CD14-positive monocyte (primary cell): ENCODE data around the gene FGF5. TPM values are rescaled to one million over a fixed set of nuclear protein-coding genes. Genes with fewer than 3 reads are reported as not detected.

Experiments
- DNase-seq, 3 donors: peaks; one replicate each; pipeline ENCODE4 v3.0.0-alpha.2; 2011 to 2022
- H2AFZ ChIP-seq: 2 replicates; pipeline ENCODE4 v1.6.0; 2012; ENCODE audit warnings: mild to moderate bottlenecking, low read depth, low read length, inconsistent platforms; ENCODE audit not compliant: insufficient read depth, poor library complexity, severe bottlenecking
- H3K27ac ChIP-seq, 2 donors: 1 replicate in 1 of 2; 2 replicates in 1 of 2; pipeline ENCODE4 v1.5.1; 2012 to 2013; ENCODE audit warnings: low read length in 2 of 2, control low read depth in 1 of 2, inconsistent platforms in 1 of 2, low read depth in 1 of 2, mild to moderate bottlenecking in 1 of 2
- H3K27me3 ChIP-seq, 2 donors: one replicate each; pipeline versions ENCODE4 v1.6.0 to v1.6.1; 2011 to 2013; ENCODE audit warnings: low read length in 2 of 2; ENCODE audit not compliant: control insufficient read depth in 2 of 2, insufficient read depth in 2 of 2
- H3K36me3 ChIP-seq, 2 donors: replicated peaks in 1 of 2; 1 replicate in 1 of 2; 2 replicates in 1 of 2; pipeline versions ENCODE4 v1.5.1 to v1.6.1; 2012 to 2013; ENCODE audit warnings: low read length in 2 of 2, control low read depth in 1 of 2, inconsistent platforms in 1 of 2, mild to moderate bottlenecking in 1 of 2; ENCODE audit not compliant: insufficient read depth in 2 of 2, control insufficient read depth in 1 of 2
- H3K4me1 ChIP-seq, 2 donors: 1 replicate in 1 of 2; 2 replicates in 1 of 2; pipeline versions ENCODE4 v1.5.1 to v1.6.1; 2012 to 2013; ENCODE audit warnings: low read length in 2 of 2, control low read depth in 1 of 2, inconsistent platforms in 1 of 2, mild to moderate bottlenecking in 1 of 2, moderate library complexity in 1 of 2; ENCODE audit not compliant: insufficient read depth in 2 of 2, control insufficient read depth in 1 of 2
- H3K4me2 ChIP-seq: replicated peaks from 2 replicates; pipeline ENCODE3; 2012; ENCODE audit warnings: low read length, moderate library complexity, mild to moderate bottlenecking; ENCODE audit not compliant: poor library complexity, severe bottlenecking; ENCODE audit errors: extremely low read depth
- H3K4me3 ChIP-seq, 3 experiments: fragments of 200-600 bp in 1 of 3; sonication (generic) in 1 of 3; replicated peaks in 1 of 3; 1 replicate in 2 of 3; 2 replicates in 1 of 3; pipeline ENCODE4 v1.5.1; 2011 to 2013; ENCODE audit warnings: low read length in 3 of 3, mild to moderate bottlenecking in 3 of 3, control low read depth in 2 of 3, low read depth in 2 of 3, inconsistent platforms in 1 of 3, moderate library complexity in 1 of 3
- H3K79me2 ChIP-seq: 2 replicates; pipeline ENCODE4 v1.6.0; 2012; ENCODE audit warnings: mild to moderate bottlenecking, control low read depth, inconsistent platforms, low read length, moderate library complexity; ENCODE audit not compliant: insufficient read depth
- H3K9ac ChIP-seq: 2 replicates; pipeline ENCODE4 v1.6.0; 2017; ENCODE audit warnings: low read length, mild to moderate bottlenecking; ENCODE audit not compliant: insufficient read depth, poor library complexity, severe bottlenecking
- H3K9me3 ChIP-seq, 2 donors: replicated peaks in 1 of 2; 1 replicate in 1 of 2; 2 replicates in 1 of 2; pipeline versions ENCODE4 v1.5.1 to v1.6.1; 2012 to 2013; ENCODE audit warnings: low read length in 2 of 2, control low read depth in 1 of 2; ENCODE audit not compliant: control insufficient read depth in 1 of 2, insufficient read depth in 1 of 2
- H4K20me1 ChIP-seq: 2 replicates; pipeline ENCODE4 v1.6.0; 2012; ENCODE audit warnings: mild to moderate bottlenecking, low read length, control low read depth, moderate library complexity; ENCODE audit not compliant: insufficient read depth
- H3K27ac Mint-ChIP-seq, 7 donors: one replicate each; pipeline ENCODE4 v1.8.0; 2020; ENCODE audit warnings: mild to moderate bottlenecking in 7 of 7, mixed read lengths in 7 of 7, moderate library complexity in 6 of 7, inconsistent platforms in 2 of 7
- H3K27me3 Mint-ChIP-seq, 3 donors: one replicate each; pipeline ENCODE4 v1.8.0; 2021 to 2022; ENCODE audit warnings: low read depth in 3 of 3, mild to moderate bottlenecking in 3 of 3, mixed read lengths in 3 of 3, moderate library complexity in 3 of 3, inconsistent platforms in 1 of 3
- H3K36me3 Mint-ChIP-seq, 2 donors: one replicate each; pipeline ENCODE4 v1.8.0; 2020; ENCODE audit warnings: mixed read lengths in 2 of 2, inconsistent platforms in 1 of 2, mild to moderate bottlenecking in 1 of 2
- H3K4me1 Mint-ChIP-seq: one replicate; pipeline ENCODE4 v1.8.0; 2020; ENCODE audit warnings: mild to moderate bottlenecking, mixed read lengths
- H3K4me3 Mint-ChIP-seq, 2 donors: one replicate each; pipeline ENCODE4 v1.8.0; 2020; ENCODE audit warnings: mild to moderate bottlenecking in 2 of 2, mixed read lengths in 2 of 2, moderate library complexity in 1 of 2
- H3K9me3 Mint-ChIP-seq, 7 donors: one replicate each; pipeline ENCODE4 v1.8.0; 2020 to 2022; ENCODE audit warnings: mixed read lengths in 7 of 7, mild to moderate bottlenecking in 6 of 7, moderate library complexity in 6 of 7, inconsistent platforms in 2 of 7
- WGBS: methylation state at CpG from one replicate; pipeline ENCODE4 v1.1.5; 2013; ENCODE audit warnings: missing lambda C conversion rate; ENCODE audit not compliant: insufficient coverage; 5-methylcytosine and 5-hydroxymethylcytosine counted together
- intact Hi-C, 2 donors: fragments of 100-400 bp; cut with micrococcal nuclease; formaldehyde crosslinking; loops; one replicate each; pipeline versions ENCODE4 v1.15.0 to v1.15.1; 2023
- polyA plus RNA-seq, 3 donors: library from polyadenylated mRNA; depleted of rRNA in 1 of 3; unstranded in 2 of 3; stranded (reverse) in 1 of 3; fragments of 300-500 nt in 2 of 3; fragments of >200 nt in 1 of 3; fragmentation: Illumina TruSeq in 2 of 3; gene quantifications; 1 replicate in 2 of 3; 2 replicates in 1 of 3; pipeline ENCODE4 v1.2.3, GENCODE V29; 2012 to 2021
- TF ChIP-seq, protein P1 (sequence below): fragments of 200-600 bp; IDR thresholded peaks from one replicate; pipeline ENCODE4 v1.8.0; 2022; ENCODE audit warnings: antibody characterized with exemption, mild to moderate bottlenecking

FGF5 gene
- polyA plus RNA-seq, 3 donors, result not detected

GRCh38 chr4:80306260-80306659 lies 39.8 kb downstream of the FGF5 start:
- no peaks in the 10 kb centered on the region for H3K36me3 Mint-ChIP-seq
- H3K27ac Mint-ChIP-seq, result no peak overlapping the region
- Histone ChIP-seq H2AFZ (no peak overlapping the region), H3K27ac (no peak overlapping the region), H3K4me2 (no peak overlapping the region), H3K4me3 (no peak overlapping the region), H3K4me1 (peaks cover 0 to 4% of the 10 kb centered on the region in 2 donors), H3K9ac (no peak overlapping the region), H3K9me3 (peaks cover 0 to 9% of the 10 kb centered on the region in 2 donors), H4K20me1 (no peaks in the 10 kb centered on the region), H3K36me3 (no peaks in the 10 kb centered on the region), H3K27me3 (peaks cover 2 to 6% of the 10 kb centered on the region in 2 donors), H3K79me2 (no peaks in the 10 kb centered on the region)
- peaks cover 3 to 25% (median 13%) of the 10 kb centered on the region in 3 donors for H3K27me3 Mint-ChIP-seq
- H3K9me3 Mint-ChIP-seq, result peaks cover 0 to 8% (median 4%) of the 10 kb centered on the region in 7 donors
- no CpG with 5 or more reads among the region's 2 CpGs for WGBS
- TF ChIP-seq, protein P1, sequence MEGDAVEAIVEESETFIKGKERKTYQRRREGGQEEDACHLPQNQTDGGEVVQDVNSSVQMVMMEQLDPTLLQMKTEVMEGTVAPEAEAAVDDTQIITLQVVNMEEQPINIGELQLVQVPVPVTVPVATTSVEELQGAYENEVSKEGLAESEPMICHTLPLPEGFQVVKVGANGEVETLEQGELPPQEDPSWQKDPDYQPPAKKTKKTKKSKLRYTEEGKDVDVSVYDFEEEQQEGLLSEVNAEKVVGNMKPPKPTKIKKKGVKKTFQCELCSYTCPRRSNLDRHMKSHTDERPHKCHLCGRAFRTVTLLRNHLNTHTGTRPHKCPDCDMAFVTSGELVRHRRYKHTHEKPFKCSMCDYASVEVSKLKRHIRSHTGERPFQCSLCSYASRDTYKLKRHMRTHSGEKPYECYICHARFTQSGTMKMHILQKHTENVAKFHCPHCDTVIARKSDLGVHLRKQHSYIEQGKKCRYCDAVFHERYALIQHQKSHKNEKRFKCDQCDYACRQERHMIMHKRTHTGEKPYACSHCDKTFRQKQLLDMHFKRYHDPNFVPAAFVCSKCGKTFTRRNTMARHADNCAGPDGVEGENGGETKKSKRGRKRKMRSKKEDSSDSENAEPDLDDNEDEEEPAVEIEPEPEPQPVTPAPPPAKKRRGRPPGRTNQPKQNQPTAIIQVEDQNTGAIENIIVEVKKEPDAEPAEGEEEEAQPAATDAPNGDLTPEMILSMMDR, result no peak
- H3K4me3 Mint-ChIP-seq, result no peak overlapping the region
- DNase-seq, result no peak
- intact Hi-C loops, result no loop called here
- peaks cover 4% of the 10 kb centered on the region for H3K4me1 Mint-ChIP-seq

GRCh38 chr4:80307183-80307735 lies 40.8 kb downstream of the FGF5 start:
- peaks cover 0 to 6% of the 10 kb centered on the region in 2 donors for H3K4me1 ChIP-seq
- H3K79me2 ChIP-seq, result no peaks in the 10 kb centered on the region
- intact Hi-C loops, result no loop called here
- peaks cover 0 to 6% of the 10 kb centered on the region in 2 donors for H3K9me3 ChIP-seq
- no CpG with 5 or more reads among the region's 1 CpG for WGBS
- H3K4me3 Mint-ChIP-seq, result no peak overlapping the region
- peaks cover 6% of the 10 kb centered on the region for H3K4me1 Mint-ChIP-seq
- no peaks in the 10 kb centered on the region for H4K20me1 ChIP-seq
- H3K36me3 ChIP-seq, result no peaks in the 10 kb centered on the region
- no peaks in the 10 kb centered on the region for H3K36me3 Mint-ChIP-seq
- no peak overlapping the region for H3K4me3 ChIP-seq
- no peak overlapping the region for H3K27ac ChIP-seq
- H3K9ac ChIP-seq, result no peak overlapping the region
- no peak overlapping the region for H2AFZ ChIP-seq
- H3K9me3 Mint-ChIP-seq, result peaks cover 0 to 7% (median 2%) of the 10 kb centered on the region in 7 donors
- H3K27me3 ChIP-seq, result peaks cover 2 to 6% of the 10 kb centered on the region in 2 donors
- DNase-seq, result no peak
- TF ChIP-seq, protein P1, result no peak
- H3K4me2 ChIP-seq, result no peak overlapping the region
- peaks cover 3 to 25% (median 11%) of the 10 kb centered on the region in 3 donors for H3K27me3 Mint-ChIP-seq
- no peak overlapping the region for H3K27ac Mint-ChIP-seq
